Right ventricle myocardium superior (tissue), 1 donor: ENCODE measurements around the gene RAPH1. TPM values are rescaled to one million over a fixed set of nuclear protein-coding genes. Genes with fewer than 3 reads are reported as not detected.

ENCODE experiments used
- ATAC-seq: fragments of 200-7000 bp; cut with Tn5 transposase; one replicate; pipeline ENCODE4 v1.9.1; 2020; ENCODE audit warnings: mild to moderate bottlenecking; ENCODE audit not compliant: poor library complexity
- DNase-seq: peaks from one replicate; pipeline ENCODE4 v3.0.0-alpha.2; 2020
- intact Hi-C: fragments of 100-400 bp; cut with DNase I; formaldehyde crosslinking; loops from one replicate; pipeline ENCODE4 v1.11.2; 2022
- total RNA-seq: library from RNA; stranded (reverse); fragmentation: NEBNext Ultra II Directional; extraction: Animal tissue kit (Norgen Biotek cat#: 25700); gene quantifications from one replicate; pipeline ENCODE4 v1.2.1, GENCODE V29; 2021
- donor health status: DM: no; HTN: yes; CAD: no; lungs with severe emphysema.

The RAPH1 gene
- total RNA-seq, 1 donor from 2014 or later, result 11.9 TPM

- ATAC-seq, result no peak
- no peak for DNase-seq
- intact Hi-C loops, result no loop called here
Observed at GRCh38 chr2:203344667-203345066, 190.4 kb downstream of the RAPH1 start.

Other genes with a start within 250 kb of the RAPH1 start
- gene ABI2, start 206.9 kb downstream of the RAPH1 start, total RNA-seq, result 44.7 TPM
- 0.75 TPM for gene CD28, start 171.3 kb upstream of the RAPH1 start, total RNA-seq